GM13977 (cell line): ENCODE results near the gene LILRB5.

Experiments used
- DNase-seq: peaks from one replicate; pipeline ENCODE4 v3.0.0; 2012; ENCODE audit warnings: low spot score
- CTCF ChIP-seq: IDR thresholded peaks from 2 replicates; pipeline ENCODE4 v1.5.1; 2012; ENCODE audit warnings: mild to moderate bottlenecking, control low read depth; ENCODE audit not compliant: insufficient read depth; ENCODE audit errors: extremely low read depth, missing control alignments
- in situ Hi-C: fragments of 300-500 bp; cut with MboI; formaldehyde crosslinking; loops from one replicate; pipeline ENCODE4 v1.12.0; 2022; ENCODE audit warnings: low sequenced_read_pairs, low pct_unique_long_range_greater_than_20kb, mixed read lengths, inconsistent platforms; ENCODE audit not compliant: unreplicated experiment

The LILRB5 gene

DNA sequence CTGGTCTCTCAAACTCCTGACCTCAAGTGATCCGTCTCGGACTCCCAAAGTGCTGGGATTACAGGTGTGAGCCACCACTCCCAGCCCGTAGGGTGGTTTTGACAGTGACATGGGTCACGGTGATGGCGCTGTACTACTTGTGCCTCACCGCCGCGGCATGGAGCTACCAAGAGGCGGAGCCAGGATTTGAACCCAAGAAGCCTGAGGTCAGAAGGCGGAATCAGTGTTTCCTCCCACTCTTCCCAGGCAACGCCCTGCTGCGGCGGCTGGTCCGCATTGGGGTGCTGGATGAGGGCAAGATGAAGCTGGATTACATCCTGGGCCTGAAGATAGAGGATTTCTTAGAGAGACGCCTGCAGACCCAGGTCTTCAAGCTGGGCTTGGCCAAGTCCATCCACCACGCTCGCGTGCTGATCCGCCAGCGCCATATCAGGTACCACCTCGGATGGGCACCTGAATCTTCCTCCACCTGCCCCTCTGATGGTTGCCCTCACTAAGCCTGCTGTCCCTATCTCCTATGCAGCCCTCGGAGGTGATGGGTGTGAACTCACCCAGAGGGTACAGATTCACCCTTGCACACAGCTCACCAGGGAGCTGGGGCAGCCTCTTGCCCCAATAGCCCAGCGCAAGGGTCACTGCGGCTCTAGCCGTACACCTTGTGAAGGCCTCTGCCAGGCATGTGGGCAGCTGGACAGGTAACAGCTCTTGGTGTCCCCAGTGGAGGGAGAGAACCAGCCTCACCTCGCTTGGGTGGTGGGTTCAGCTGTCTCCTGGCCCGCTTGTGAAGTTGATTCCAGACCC lies 50.8 kb downstream of the LILRB5 start:
- in situ Hi-C loops: no loop called here
- TF ChIP-seq CTCF: no peak
- DNase-seq: no peak

GRCh38 chr19:54204767-54205468 lies 52.2 kb downstream of the LILRB5 start:
- in situ Hi-C loops: no loop called here
- DNase-seq: no peak
- no peak for TF ChIP-seq CTCF

GRCh38 chr19:54203151-54203611 lies 53.9 kb downstream of the LILRB5 start:
- no peak for TF ChIP-seq CTCF
- in situ Hi-C loops: no loop called here
- DNase-seq: no peak

- no peak for DNase-seq
- in situ Hi-C loops: no loop called here
- TF ChIP-seq CTCF: no peak
Measured at GRCh38 chr19:54201980-54202379, 55.1 kb downstream of the LILRB5 start.

DNA sequence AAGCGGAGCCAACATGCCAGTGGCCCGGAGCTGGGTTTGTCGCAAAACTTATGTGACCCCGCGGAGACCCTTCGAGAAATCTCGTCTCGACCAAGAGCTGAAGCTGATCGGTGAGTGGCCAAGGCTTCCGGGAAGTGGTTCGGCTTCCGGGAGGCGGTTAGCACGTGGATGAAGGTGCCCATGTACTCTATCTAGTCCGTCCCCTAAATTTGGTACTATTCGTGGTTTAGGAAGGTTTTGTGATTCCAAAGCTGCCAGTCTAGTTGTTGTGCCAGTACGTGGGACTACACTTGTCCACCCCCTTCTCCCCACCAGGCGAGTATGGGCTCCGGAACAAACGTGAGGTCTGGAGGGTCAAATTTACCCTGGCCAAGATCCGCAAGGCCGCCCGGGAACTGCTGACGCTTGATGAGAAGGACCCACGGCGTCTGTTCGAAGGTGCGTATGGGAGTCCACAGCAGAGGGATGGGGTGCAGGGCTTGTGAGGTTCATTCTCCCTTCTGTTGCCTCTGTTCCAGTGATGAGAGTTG lies 55.8 kb downstream of the LILRB5 start:
- no peak for TF ChIP-seq CTCF
- in situ Hi-C loops: no loop called here

More for the DNA sequence above, 55.8 kb downstream of the LILRB5 start:
- DNase-seq: no peak
